HG03066 (cell line): Measurements from ENCODE around the gene FLRT2.

ENCODE experiments used
- ATAC-seq: cut with Tn5 transposase; IDR thresholded peaks from one replicate; pipeline ENCODE4 v1.9.1; 2021; ENCODE audit warnings: low read depth; ENCODE audit not compliant: unreplicated experiment

Gene FLRT2

DNA sequence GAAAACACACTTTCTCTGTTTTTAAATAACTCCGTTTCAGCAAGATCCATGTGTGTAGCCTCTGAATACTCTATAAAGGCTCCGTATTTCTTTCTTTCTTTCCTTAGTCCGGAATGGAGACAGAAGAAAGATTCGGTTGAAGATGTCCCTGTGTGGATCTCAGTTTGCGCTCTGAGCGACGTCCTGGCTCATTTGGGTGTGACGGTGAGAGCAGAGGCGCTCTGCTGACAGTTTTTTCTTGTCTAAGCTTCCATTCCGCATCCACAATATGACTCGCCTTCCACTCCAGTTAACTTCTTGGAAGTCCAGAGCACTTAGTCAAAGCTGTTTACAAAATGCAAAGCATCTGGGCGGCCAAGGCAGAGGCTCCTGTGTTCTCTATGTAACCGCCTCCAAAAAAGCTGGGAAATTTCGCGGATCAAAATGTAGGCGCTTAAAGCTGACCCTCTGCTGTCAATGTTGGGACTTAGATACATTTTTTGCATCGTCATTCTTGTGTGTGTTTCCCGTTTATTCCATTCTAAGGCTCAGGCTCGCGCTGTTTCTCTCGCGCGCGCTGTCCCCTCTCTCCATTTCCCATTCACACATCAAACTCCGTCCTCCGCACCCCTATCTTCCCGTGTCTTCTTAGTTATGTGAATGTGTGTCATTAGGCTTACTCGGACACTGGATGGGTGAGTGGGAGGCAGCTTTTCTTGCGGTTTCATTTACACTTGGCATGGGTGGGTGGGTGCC, 880 bp upstream of the FLRT2 start:
- no peak for ATAC-seq

DNA sequence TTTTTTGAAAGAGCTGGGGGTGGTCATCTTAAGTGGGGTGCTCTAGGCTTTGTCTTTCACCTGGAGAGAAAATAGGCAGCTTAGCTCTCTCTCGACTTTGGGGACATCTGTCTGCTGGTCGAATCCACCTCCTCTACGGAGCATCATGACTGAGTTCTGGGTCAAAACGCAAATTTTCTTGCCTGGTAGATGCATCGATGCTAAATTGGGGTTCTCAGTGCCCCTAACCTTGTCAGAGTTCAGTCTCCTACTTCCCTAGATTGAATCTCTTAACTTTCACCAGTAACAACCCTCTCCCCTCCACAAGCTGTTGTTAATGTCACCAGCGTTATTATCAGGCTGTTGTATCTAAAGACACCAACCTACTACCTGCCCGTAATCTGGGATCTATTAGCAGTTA, 682 bp downstream of the FLRT2 start:
- no peak for ATAC-seq

DNA sequence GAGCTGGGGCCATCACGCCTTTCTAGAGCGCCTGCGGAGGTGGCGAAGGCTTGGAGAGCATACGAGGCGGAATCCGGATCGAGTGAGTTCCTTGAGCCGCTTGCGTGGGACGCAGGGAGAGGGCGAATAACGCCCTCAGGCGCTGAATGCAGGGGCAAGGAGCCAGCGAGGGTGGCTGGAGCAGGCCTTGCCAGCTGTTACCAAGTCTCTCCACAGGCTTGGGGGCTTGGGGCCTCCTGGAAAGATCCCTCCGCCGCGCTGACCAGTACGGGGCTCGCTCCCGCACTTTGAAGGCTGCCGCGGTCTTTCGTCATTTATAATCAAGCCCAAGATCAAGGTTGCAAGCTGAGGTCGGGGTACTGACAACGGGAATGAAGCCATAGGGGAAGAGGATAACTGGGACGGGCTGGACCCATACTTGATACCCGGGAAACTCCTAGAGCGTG, 1.2 kb downstream of the FLRT2 start:
- no peak for ATAC-seq

DNA sequence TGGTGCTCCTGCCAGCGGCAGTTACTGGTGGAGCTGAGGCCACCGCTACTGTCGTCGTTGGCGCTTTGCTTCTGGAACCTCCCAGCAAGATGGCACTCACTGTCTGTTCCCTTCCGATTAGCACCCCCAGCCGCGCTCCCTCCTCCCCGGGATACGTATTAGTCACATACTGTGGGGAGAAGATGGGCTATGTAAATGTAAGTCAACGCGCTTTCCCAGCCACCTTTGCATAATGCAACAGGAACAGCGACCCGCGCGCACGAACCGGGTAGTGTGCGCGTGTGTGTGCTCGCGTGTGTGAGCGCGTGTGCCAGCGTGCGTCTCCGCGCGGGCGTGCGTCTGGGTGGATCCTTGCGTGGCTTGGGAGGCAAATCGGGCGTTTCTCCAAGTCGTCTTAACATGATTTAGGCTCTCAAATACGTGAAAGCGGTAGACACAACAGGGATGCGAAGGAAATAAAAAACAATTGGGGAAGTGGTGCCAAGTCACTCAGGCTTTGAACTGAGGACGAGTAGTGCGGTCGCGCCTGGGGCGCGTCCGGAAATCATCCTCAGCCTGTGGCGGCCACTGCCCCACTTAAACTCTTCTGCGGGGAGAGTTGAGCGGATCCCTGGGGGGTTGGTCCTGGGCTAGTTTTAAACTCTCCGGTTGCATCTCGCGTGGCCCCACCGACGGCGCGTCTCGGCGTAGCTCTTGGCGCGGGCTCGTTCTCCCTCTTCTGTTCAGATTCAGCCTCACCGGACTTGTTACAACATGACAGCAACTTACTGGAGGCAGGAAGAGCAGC, 1.8 kb downstream of the FLRT2 start:
- no peak for ATAC-seq

DNA sequence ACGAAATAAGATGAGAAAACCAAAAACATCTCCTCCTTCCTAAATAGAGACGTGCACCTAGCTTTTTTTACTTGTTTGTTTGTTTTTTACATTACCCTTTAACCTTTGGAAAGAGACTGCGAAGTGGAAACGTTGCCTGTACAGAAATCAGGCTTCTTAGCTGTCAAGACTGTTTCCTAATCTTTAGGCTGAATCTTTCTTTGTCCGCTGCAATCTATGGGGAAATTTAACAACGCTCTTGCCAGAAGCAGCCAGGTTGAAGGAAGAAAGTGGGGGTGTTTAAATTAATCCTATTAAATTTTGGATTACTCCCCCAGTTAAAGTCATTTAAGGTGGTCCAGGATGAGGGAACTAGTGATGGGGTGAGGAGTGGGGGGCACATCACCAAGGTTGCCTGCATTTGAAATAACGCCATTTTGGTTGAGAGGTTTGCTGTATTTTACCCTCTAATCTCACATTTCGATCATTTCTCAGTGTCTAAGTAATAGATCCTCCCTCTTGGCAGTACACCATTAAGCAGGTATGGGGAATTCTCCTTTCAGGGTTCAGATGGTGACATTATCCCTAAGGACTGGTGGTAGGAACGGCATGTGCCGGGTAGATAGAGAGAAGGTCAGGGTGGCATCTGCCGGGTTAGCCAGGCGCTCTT, 2.6 kb downstream of the FLRT2 start:
- no peak for ATAC-seq

DNA sequence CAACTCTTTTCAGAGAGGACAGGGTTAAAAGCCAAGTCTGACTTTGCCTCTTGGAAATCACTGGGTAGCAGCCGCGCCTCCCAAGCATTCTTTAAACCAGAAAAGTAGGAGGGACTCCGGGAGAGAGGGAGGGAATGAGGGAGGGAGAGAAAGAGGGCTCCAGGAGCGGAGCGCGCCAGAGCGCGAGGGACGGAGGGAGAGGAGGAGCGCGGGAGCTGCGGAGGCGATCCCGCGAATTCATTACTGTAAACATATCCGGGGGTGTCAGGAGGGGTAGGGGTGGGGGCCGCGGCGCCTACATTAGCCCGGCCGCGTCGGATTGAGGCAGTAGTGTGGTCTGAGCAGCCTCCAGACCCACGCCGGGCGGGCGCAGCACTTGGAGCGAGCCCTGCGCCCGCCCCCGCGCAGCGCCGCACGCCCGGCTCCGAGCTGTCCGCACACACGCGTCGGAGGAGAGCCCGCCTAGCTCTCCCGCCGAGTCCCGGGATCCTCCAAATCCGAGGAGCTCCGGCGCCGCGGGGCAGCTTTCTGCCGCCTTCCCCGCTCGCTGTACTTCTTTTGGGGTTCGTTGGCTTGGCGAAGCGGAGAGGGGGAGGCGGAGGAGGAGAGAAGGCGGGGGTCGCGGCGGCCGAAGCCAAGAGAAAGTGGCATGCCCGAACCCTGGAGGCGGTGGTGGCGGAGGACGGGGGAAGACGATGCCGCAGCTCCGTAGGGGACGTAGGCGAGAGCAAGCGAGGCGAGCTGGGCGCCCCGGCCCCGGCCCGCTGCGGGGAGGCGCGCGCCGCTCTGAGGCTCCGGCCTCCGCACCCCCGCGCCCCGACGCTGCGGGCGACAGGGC, 3.3 kb downstream of the FLRT2 start:
- ATAC-seq: no peak

DNA sequence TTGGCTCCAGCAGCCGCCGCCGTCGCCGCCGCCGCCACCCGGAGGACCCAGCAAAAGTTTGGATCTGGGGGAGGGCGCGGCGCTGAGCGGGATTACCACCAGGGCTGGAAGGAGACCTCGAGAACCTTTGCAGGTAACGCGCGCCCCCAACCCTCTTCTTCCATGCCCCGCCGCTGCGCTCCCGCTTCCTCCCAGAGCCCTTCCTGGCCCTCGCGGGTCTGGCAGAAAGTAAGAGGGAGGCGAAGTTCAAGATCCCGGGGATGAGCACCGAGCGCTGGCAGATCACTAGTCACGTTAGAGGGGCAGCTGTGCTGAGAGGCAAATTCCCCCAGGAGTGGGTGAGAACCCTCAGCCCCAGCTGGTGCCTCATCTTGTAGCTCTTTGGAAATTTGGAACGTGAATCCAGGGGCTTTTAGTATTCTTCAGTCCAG, 3.9 kb downstream of the FLRT2 start:
- no peak for ATAC-seq

DNA sequence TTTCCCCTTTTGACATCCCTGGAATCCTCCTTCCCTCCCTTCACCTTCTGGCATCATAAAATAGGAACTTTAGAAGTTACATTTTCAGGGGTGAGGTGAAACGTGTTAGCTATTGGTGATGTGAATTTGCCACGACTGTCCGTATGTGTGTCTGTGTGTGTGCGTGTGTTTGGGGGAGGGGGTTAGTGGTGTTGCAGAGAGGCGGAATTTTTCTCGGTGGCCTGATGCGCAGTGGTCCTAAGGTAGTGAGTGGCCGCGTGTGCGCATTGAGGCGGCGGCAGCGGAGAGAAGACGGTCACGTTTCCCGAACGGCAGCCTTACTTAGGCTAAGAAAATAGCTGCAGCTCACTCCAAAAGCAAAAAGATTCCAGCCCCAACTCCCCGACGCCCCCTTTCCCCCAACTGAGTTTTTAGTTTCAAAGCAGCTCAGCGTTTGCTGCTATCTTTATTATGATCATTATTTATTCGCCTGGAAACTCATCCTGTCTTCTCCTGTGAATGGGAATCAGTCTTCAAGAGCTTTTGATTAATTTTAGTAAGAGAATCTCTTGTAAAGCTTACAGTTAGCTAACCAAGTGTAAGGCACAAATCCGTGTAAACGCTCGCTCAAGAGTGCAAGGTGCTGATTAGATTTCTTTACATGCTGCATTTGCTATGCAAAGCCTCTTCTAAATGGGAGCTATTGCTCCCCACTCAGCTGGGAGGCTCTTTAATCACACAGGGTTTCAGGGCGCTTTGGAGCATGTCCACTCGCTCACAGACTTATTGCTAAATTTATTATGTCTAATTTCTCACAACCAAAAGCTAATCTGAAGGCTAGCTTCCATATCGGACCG, 4.7 kb downstream of the FLRT2 start:
- no peak for ATAC-seq

DNA sequence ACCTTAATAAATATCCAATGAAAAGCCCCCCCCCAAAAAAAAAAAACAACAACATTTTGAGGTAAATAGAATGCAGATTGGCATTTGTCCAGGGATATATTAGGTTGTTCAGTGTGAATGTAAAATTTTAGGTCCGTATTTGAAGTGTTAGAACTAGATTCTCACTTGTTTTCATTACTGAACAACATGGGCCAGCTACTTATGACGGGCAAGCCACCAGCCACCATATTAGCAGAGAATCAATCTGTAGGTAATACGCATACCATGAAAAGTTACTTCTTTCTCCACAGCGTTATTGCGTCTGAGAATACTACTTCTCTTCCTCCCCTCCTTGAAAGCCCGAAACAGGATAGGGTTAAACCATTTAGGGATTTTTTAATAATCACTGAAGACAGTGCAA, 5.4 kb downstream of the FLRT2 start:
- no peak for ATAC-seq

DNA sequence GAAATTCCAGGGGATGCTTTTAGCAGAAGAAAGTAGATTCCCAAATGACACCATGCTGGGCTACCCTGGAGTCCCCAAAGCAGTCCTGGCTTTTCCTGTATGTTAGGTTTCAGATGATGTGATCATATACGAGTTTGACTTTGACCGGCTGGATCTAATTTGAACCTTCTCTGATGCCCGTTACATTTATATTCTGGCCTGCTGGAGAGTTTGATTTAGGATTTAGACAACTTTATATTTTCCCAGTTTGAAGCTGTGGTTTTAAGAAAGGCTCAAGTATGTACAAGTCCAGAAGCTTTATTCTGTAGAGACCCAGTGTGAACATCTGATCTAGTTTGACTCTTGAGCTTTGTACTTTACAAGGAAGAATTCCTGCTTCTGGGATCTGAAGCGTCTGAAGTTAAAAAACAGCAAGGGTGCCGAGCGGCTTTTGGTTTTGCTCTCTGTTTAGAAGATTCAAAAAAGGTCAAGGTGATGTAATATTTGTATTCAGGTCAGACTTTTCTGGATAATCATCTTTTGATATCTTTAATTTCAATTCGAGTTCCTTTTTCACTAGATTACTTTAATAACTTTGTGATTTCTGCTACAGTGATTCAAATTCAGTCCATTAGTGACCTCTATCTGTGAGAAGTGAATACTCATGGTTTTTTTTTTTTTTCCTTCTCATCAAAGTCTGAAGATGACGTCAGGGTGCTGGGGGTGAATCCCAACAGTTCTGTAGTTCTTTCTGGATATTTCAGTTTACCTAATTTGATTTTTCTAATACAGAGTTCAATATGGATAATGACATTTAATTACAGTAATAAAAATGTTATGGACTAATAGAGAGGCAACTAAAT, 6.3 kb downstream of the FLRT2 start:
- ATAC-seq: no peak

DNA sequence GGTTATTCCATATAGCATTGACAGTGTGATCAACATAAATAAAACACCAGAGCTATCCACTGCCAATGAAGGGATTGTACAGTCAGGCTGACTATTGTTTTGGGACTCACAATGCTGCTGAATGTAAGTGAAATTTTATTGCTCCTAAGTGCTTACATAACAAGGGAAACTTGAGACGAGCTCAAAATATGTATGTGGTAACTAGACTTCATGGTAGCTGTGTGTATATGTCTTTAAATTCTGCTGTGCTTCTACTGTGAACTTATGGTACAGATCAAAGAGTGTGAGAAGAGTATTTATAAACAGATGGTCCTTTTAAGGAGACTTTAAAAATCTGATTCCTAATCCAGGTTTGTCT, 6.9 kb downstream of the FLRT2 start:
- no peak for ATAC-seq

DNA sequence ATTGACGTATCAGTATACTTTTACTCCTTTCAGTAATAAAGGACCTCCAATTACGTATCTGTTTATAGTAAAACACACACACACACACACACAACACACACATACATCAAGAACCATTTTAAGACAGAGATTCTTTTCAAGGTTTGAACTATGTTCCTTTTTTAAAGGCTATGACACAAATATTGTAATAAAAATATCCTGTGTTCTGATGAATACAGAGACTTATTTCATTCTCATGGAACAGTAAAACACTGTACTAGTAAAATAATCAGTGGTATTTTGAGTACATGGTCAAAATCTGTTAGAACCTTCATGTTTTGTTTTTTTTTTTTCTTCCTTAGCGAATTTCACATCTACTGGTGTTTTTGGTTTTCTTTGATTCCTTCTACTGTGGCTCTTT, 7.6 kb downstream of the FLRT2 start:
- ATAC-seq: no peak

DNA sequence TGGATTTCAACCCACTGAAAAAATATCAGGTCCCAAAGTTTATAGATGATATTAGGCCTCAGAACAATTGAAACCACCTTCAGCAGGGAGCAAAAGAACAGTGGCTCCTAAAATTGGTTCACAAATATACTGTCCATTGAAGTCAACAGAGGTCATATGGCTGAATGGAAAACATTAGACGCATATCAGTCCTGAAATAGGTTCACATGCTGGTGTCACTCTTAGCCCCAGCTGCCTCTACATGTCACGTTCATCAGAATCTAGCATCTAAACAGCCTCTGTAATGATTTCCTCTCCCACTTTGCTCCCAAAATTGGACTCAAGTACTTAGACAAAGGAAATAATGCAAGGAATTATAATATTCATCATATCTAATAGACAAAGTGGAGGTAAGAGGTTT, 8.7 kb downstream of the FLRT2 start:
- no peak for ATAC-seq

DNA sequence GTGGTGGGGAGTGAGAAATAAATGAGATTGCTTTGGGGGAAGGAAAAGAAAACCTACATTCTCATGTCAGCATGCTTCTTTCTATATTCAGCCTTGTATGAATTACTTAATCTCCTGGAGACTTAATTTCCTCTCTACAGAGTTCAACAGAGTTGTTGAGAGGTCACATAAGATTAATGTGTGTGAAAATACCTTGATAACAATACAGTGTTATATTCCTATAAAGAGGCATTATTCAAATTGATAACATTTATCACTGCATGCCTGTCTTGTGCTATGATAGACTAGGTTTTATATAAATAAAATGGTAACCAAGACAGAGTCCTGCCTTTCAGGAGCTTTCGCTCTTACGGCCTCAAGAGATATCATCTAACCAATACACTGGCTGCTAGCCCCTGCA, 9.6 kb downstream of the FLRT2 start:
- no peak for ATAC-seq

DNA sequence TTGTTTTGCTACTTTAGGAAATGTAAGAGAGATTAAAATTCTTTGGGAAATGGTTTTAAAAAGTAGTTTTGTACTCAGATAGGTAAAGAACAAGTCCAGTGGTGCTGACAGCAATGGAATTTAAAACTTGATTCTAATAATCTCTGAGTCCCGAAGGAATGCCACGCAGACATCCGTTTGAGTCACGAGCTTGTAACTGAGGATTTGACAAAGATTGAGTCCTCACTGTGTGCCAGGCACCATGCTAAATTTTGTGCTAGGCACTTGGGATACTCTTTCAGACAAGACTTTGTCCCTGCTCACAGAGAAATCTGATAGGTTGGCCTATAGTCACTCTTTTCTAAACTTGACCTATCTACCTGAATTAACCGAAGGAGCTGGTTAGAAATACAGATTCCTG, 12.7 kb downstream of the FLRT2 start:
- no peak for ATAC-seq

DNA sequence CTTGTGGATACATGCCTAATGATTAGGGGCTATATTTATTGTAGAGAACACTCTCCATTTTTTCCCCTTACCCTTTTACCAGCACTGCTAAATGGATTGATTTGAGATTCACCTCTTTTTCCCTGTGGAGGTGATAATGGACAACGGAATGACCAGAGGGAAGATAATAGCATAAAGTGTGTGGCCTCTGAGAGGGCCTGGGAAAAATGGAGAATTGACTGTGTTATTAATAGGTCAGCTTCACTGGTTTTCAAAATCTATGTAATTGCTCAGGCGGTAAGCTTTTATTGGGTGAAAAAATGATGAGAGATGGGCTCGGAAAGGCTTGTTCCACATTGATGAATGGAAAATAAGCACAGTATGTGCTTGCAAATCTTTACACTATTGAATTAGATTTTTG, 15.8 kb downstream of the FLRT2 start:
- no peak for ATAC-seq

DNA sequence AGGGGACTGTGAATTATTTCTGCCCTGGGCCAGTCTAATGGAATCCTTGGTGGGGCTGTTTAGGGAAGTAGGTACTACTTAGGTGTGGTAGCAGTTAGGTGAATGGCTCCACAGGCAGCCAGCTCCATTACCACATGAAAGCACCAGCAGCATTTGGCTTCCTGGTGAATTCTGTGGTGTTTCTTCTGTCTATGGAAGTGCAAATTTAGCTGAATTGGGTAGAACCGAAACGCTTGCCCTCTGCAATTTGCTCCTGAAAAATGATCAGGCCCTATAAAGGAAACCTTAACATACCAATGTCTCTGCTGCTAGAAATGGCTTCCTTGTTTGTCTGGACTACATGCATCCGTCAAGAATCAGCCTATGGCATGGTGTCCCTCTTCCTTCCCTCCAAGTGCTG, 16.4 kb downstream of the FLRT2 start:
- no peak for ATAC-seq

DNA sequence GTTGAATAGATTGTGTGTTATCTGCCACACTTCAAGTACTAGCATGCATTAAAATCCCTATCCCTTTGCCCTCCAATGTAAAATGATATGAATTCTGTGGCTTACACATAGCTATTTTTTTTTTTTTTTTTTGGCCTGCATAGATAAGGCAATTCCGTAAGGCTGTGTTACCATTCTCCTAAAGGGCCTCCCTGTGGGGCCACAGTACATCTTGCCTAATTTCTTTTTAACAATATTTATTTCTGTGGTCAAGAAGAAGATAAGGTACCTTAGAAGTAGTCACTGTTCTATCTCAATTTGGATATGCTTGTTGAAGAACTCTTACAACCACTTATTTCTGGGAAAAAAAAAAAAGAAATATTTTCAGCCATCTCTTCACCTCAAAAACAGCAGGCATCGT, 19.8 kb downstream of the FLRT2 start:
- no peak for ATAC-seq

DNA sequence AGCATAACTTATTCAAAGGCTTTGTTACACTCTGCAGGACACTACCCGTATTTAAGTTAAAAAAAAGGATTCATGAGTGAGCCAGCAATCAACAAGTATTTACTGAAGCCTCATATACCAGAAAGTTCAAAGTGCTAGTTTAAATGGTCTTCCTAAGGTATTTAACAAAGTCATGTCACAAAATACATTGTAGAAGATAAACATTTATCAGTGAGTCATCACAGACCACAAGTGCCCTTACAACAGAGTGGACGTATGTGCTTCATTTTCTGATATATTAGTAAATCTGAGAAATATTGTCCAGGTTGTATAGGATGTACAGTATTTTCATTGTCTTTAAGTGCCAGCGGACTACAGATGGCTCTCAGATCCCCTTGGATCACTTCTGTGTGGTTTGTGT, 24.2 kb downstream of the FLRT2 start:
- ATAC-seq: no peak
